Left lung (tissue), 10 donors: ENCODE results near the gene ZFP36L2. TPM values are rescaled to one million over a fixed set of nuclear protein-coding genes. Genes with fewer than 3 reads are reported as not detected.

ENCODE experiments used
- ATAC-seq: fragments of 200-7000 bp; cut with Tn5 transposase; one replicate; pipeline ENCODE4 v1.9.1; 2020; ENCODE audit warnings: moderate library complexity
- DNase-seq, 4 donors: peaks; one replicate each; pipeline ENCODE4 v3.0.0-alpha.2; 2013 to 2020
- H3K27ac ChIP-seq, 2 donors: fragments of 200-600 bp; sonication (generic) in 1 of 2; one replicate each; pipeline versions ENCODE4 v1.5.0 to v1.8.0; 2020 to 2021
- H3K27me3 ChIP-seq, 2 donors: fragments of 200-600 bp; sonication (generic) in 1 of 2; one replicate each; pipeline versions ENCODE4 v1.5.0 to v1.8.0; 2020 to 2021
- H3K36me3 ChIP-seq, 2 donors: fragments of 200-600 bp; sonication (generic) in 1 of 2; one replicate each; pipeline versions ENCODE4 v1.5.0 to v1.8.0; 2020 to 2021
- H3K4me1 ChIP-seq, 2 donors: fragments of 200-600 bp; one replicate each; pipeline ENCODE4 v1.8.0; 2021
- H3K4me3 ChIP-seq, 2 donors: fragments of 200-600 bp; sonication (generic) in 1 of 2; one replicate each; pipeline versions ENCODE4 v1.5.0 to v1.8.0; 2020 to 2021; ENCODE audit warnings: mild to moderate bottlenecking in 1 of 2
- H3K9me3 ChIP-seq, 2 donors: fragments of 200-600 bp; sonication (generic) in 1 of 2; one replicate each; pipeline versions ENCODE4 v1.5.0 to v1.8.0; 2020 to 2021
- intact Hi-C, 2 donors: fragments of 100-400 bp; cut with DNase I; formaldehyde crosslinking; loops; one replicate each; pipeline versions ENCODE4 v1.11.2 to v1.14.2; 2022
- polyA plus RNA-seq, 6 donors: library from polyadenylated mRNA; unstranded; fragments of 120-200 nt; gene quantifications; one replicate each; pipeline ENCODE4 v1.2.1, GENCODE V29; 2013; ENCODE audit not compliant: insufficient read length in 6 of 6
- total RNA-seq, 2 donors: library from RNA; stranded (reverse); fragmentation: NEBNext Ultra II Directional; extraction: Animal tissue kit (Norgen Biotek cat#: 25700); gene quantifications; one replicate each; pipeline ENCODE4 v1.2.1, GENCODE V29; 2021
- TF ChIP-seq, protein P1 (sequence below), 2 donors: fragments of 200-600 bp; sonication (generic) in 1 of 2; IDR thresholded peaks; one replicate each; pipeline versions ENCODE4 v1.5.0 to v1.8.0; 2021; ENCODE audit warnings: antibody characterized with exemption in 2 of 2
- donor health status: DM: no; HTN: yes; CAD: no.
- donor health status: DM: no; HTN: no; CAD: no.

The ZFP36L2 gene
- total and polyA plus RNA-seq, 8 donors: 72.2 to 131 (median 109) TPM

- Histone ChIP-seq H3K36me3 (no peaks in the 10 kb centered on the region), H3K27me3 (no peaks in the 10 kb centered on the region), H3K9me3 (peaks cover 0 to 11% of the 10 kb centered on the region in 2 donors), H3K27ac (peak overlapping the region; percentile 84 to 86), H3K4me1 (peaks cover 14 to 51% of the 10 kb centered on the region in 2 donors), H3K4me3 (no peak overlapping the region)
- intact Hi-C loops: no loop called here
- DNase-seq (peak; percentile 63 to 91 (median 84)), ATAC-seq (peak; percentile 90)
- TF ChIP-seq, protein P1, sequence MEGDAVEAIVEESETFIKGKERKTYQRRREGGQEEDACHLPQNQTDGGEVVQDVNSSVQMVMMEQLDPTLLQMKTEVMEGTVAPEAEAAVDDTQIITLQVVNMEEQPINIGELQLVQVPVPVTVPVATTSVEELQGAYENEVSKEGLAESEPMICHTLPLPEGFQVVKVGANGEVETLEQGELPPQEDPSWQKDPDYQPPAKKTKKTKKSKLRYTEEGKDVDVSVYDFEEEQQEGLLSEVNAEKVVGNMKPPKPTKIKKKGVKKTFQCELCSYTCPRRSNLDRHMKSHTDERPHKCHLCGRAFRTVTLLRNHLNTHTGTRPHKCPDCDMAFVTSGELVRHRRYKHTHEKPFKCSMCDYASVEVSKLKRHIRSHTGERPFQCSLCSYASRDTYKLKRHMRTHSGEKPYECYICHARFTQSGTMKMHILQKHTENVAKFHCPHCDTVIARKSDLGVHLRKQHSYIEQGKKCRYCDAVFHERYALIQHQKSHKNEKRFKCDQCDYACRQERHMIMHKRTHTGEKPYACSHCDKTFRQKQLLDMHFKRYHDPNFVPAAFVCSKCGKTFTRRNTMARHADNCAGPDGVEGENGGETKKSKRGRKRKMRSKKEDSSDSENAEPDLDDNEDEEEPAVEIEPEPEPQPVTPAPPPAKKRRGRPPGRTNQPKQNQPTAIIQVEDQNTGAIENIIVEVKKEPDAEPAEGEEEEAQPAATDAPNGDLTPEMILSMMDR (IDR thresholded peaks at IDR 0.05): no peak
Measured at GRCh38 chr2:43178602-43179542, 47.5 kb downstream of the ZFP36L2 start.

DNA sequence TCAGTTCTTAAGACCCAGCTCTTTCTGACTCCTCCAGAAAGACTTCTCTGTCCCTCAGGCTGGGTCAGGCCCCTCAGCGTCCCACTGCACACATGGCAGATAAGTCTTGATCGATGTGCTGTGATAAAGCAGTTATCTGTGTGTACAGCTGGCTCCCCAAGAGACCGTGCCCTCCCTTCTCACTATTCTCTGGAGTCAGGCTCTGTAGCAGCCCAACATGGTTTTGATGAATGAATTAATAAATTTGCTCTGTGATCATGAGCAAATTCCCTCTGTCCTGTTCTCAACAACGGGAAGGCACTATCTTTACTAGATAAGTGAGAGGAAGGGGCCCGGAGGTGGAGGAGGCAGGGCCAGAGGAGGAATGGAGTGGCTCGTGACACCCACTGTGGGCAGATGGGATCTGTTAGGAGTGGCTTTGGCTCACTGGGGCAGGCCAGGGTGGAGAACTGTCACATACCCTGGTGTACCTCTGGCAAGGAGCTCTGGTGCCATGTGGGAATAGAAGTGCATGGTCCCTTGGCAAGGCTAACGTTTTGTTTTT, 48.3 kb downstream of the ZFP36L2 start:
- TF ChIP-seq, protein P1 (IDR thresholded peaks at IDR 0.05): no peak
- Histone ChIP-seq H3K27ac (peak overlapping the region; percentile 84 to 86), H3K27me3 (no peaks in the 10 kb centered on the region), H3K9me3 (peaks cover 0 to 11% of the 10 kb centered on the region in 2 donors), H3K4me1 (peaks cover 14 to 58% of the 10 kb centered on the region in 2 donors), H3K4me3 (no peak overlapping the region), H3K36me3 (no peaks in the 10 kb centered on the region)
- no peak for DNase-seq
- ATAC-seq: no peak
- intact Hi-C loops: no loop called here

DNA sequence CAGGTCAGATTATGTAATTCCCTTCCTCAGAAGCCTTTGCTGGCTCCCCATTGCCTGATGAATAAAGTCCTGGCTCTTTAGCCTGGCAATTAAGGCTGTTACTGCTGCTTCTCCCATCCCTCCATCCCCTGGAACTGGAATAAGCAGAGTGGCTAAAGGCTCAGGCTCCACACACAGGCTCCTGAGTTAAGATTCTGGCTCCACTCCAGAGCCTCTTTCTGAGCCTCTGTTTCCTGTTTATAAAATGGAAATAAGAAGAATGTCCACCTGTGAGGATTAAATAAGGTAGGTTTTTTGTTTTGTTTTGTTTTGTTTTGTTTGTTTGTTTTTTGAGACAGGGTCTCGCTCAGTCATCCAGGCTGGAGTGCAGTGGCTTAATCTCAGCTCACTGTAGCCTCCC, 50.0 kb downstream of the ZFP36L2 start:
- peaks cover 14 to 70% of the 10 kb centered on the region in 2 donors for H3K4me1 ChIP-seq
- intact Hi-C loops: no loop called here
- H3K27ac ChIP-seq: peak overlapping the region in 1 of 2 donors; percentile 6

DNA sequence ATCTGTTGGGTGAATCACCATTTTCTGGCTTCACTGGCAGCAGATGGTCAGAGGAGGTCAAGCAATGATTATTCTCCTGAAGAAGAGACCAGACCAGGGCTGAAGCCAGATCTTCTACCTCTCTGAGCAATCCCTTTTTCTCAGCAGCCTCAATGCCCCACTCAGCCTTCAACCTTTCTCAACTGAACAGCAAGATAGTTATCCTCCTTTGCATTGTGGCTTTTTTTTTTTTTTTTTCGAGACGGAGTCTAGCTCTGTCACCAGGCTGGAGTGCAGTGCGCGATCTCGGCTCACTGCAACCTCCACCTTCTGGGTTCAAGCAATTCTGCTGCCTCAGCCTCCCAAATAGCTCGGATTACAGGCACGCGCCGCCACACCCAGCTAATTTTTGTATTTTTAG, 50.5 kb downstream of the ZFP36L2 start:
- ATAC-seq (no peak), DNase-seq (no peak)
- Histone ChIP-seq H3K27ac (peak overlapping the region in 1 of 2 donors; percentile 85), H3K4me3 (no peak overlapping the region), H3K4me1 (peaks cover 14 to 75% of the 10 kb centered on the region in 2 donors), H3K9me3 (peaks cover 0 to 11% of the 10 kb centered on the region in 2 donors), H3K36me3 (no peaks in the 10 kb centered on the region), H3K27me3 (no peaks in the 10 kb centered on the region)
- intact Hi-C loops: no loop called here
- TF ChIP-seq, protein P1 (IDR thresholded peaks at IDR 0.05): no peak

More for the DNA sequence above, 50.0 kb downstream of the ZFP36L2 start:
- Histone ChIP-seq H3K4me3 (no peak overlapping the region), H3K27me3 (no peaks in the 10 kb centered on the region), H3K36me3 (no peaks in the 10 kb centered on the region), H3K9me3 (peaks cover 0 to 11% of the 10 kb centered on the region in 2 donors)
- DNase-seq: no peak
- TF ChIP-seq, protein P1 (IDR thresholded peaks at IDR 0.05): no peak
- no peak for ATAC-seq

DNA sequence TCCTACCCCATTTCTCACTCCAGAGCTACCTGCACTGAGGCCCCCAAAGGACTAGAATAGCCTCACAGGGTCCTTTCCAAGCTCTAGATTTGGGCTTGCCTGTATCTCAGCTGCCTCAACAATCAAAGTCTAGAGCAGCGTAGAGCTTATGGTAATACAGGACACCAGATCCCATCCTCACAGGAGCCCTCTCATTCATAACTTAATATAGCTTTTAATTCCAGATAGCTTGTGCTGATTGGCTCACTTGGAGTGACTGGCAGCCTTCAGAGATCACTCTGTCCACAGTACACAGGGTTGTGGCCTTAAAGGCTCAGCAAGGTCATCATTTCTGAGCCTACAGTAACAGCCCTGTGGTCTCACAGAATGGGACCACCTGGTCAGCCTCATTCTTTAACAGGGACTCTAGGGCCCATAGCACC, 51.4 kb downstream of the ZFP36L2 start:
- Histone ChIP-seq H3K4me1 (peaks cover 15 to 84% of the 10 kb centered on the region in 2 donors), H3K27ac (peak overlapping the region; percentile 73 to 85), H3K4me3 (no peak overlapping the region), H3K36me3 (no peaks in the 10 kb centered on the region), H3K27me3 (no peaks in the 10 kb centered on the region), H3K9me3 (peaks cover 0 to 11% of the 10 kb centered on the region in 2 donors)
- DNase-seq (no peak), ATAC-seq (no peak)
- intact Hi-C loops: no loop called here
- TF ChIP-seq, protein P1 (IDR thresholded peaks at IDR 0.05): no peak
